Posterior vena cava (tissue), 2 donors: ENCODE data around the gene RRN3. TPM values are rescaled to one million over a fixed set of nuclear protein-coding genes. Genes with fewer than 3 reads are reported as not detected.
"Not testable (repeated sequence)": the region's sequence is repeated elsewhere in the genome, so short reads cannot be mapped to it uniquely, and the experiment has no call there.

Source experiments
- DNase-seq: peaks from one replicate; pipeline ENCODE4 v3.0.0-alpha.2; 2020; ENCODE audit warnings: low spot score
- intact Hi-C, 2 donors: fragments of 100-400 bp; cut with DNase I; formaldehyde crosslinking; loops; one replicate each; pipeline versions ENCODE4 v1.14.1 to v1.14.2; 2022 to 2023
- total RNA-seq, 2 donors: library from RNA; stranded (reverse); fragmentation: NEBNext Ultra II Directional; extraction: Animal tissue kit (Norgen Biotek cat#: 25700); gene quantifications; one replicate each; pipeline ENCODE4 v1.2.1, GENCODE V29; 2021
- donor health status: DM: yes; HTN: yes; CAD: no.
- donor health status: DM: yes; HTN: yes; CAD: no.

The RRN3 gene
- total RNA-seq, 2 donors from 2014 or later: 21.5 to 24.3 TPM

DNA sequence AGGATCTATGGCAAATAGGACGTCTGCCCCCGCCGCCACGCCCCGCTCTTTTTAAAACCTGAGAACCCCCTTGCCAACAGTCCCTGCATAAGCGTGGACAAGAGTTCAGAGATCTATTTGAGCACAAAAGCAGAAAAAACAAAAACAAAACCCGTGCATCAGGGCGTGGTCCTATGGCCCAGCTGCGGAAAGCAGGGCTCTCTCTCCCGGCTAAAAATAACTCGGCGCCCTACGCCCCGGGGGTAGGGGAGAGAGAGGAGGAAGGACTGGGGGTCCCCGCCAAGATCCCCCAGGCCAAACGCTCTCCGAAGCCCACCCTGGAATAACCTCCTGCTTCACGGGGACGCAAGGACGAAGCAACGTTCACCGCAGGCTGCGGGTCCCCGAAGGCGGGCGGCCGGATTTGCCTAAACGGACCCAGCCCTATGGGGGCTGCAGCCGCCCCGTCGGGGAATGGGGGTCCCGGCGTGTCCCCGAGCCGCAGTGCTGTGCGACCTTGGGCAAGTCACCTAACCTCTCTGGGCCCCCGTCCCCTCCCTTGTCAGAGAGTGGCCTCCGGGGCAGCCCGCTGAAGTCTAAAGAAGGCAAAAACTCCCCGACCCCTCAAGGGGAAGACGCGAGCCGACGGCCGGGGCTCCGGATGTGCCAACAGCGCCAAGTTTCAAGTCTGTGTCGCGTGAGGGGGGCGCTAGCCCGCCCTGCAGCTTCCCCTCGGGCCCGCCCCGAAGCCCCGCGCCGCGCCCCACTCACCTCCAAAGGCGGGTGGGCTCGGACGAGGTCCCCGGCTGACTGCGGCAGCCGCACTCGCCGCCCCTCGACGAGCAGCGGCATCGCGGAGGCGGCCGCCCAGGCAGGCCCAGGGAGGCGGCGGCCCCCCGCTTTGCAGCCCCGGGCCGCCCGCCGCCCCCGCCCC, 38.7 kb downstream of the RRN3 start:
- intact Hi-C loops: no loop called here
- peak; percentile 82 for DNase-seq

DNA sequence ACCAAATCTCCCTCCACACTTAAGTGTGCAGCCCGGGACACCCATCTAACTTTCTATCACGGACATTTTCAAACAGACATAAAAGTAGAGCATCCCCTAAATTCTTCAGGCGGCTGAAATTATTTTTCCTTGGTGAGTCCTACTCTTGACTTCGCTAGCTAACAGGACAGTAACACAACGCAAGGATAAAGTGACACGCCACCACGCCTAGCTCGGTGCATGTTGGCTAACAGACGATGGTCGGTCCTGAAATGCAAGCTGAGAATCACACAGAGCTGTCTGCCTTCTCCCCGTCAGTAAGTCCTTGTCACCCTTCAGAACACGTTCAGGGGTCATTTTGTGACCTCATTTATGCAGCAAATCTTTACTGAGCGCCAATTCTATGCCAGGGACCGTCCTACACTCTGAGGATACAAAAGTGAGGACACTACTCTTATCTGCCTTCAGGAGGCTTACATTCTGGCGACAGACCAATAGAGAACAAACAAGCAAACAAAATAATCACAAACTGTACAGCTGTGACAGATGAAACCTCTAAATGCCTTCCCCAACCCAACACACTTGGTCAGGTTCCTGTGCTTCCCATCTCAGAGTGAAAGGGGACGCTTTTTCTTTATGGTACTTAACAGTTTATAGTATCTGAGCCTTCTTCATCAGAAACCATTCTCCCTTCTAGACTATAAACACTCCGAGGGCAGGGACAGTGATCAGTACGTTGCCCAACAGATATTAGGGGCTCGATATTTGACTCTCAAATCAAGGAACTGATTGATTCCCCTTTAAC, 39.5 kb downstream of the RRN3 start:
- no peak for DNase-seq
- intact Hi-C loops: no loop called here

DNA sequence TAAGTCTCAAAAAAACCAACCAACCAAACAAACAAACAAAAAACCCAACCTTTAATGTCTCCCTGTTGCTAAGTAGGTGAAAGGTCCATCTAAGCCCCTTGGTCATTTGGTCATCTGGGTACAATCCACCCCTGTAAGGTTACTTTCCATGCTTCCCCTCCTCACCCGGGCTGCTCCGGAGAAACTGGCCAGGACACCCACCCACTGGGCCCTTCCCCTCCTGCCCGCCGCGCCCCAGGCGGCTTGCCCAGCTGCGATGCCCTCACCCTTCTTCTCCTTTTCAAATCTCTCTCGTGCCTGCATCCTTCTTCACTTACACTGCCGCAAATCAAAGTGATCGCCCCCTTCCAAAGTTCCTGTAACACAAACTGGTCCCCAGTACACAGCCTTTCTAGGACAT, 40.2 kb downstream of the RRN3 start:
- no peak for DNase-seq
- intact Hi-C loops: no loop called here

DNA sequence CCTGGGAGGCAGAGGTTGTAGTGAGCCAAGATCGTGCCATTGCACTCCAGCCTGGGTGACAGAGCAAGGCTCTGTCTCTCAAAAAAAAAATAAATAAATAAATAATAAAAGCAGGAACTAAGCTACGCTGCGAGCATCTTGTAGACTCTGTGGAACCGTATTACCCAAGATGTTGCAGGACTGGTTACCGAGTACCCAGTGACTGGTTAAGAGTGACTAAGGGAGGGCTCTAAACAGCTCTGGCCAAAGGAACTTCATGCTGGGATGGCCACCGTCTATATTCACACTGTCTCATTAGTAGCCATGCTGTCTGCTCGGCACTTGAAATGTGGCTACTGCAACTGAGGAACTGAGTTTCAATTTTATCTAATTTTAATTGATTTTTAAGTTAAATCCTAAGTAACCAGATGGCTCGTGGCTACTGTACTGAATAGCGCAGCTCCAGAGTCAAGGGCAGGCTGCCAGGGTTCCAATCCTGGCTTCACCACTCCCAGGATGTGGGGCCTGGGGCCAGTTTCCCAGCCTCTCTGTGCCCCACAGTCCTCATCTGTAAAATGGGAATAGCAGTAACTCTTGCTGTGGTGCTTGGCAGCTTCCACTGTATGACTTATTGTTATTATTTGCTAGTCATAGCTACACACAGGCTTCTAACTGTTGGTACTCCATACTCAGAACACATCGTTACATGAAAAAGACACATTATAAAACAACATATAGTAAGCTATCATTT, 41.2 kb downstream of the RRN3 start:
- intact Hi-C loops: no loop called here
- DNase-seq: no peak

DNA sequence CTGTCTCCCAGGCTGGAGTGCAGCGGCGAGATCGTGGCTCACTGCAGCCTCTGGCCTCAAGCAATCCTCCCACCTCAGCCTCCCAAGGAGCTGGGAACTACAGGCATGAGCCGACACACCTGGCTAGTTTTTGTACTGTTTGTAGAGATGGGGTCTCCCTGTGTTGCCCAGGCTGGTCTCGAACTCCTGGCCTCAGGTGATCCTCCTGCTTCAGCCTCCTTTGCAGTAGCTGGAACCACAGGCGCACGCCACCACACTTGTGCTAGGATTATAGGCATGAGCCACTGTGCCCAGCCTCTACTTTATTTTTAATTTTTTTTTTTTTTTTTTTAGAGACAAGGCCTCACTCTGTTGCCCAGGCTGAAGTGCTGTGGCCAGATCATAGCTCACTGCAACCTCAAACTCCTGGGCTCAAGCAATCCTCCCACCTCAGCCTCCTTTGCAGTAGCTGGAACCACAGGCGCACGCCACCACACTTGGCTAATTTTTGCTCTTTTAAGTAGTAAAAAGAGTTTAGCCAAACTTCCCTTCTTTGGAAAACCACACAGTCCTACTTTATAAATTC, 42.6 kb downstream of the RRN3 start:
- no peak for DNase-seq
- intact Hi-C loops: no loop called here

DNA sequence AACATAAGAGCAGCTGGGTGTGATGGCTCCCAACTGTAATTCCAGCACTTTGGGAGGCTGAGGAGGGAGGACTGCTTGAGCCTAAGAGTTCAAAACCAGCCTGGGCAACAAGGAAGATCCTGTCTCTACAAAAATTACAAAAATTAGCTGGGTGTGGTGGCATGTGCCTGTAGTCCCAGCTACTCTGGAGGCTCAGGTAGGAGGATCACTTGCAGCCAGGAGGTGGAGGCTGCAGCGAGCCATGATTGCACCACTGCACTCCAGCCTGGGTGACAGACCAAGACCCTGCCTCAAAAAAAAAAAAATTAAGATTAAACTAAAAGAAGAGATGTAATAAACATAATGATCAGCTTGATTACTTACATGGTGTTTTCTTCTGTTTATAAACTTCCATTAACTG, 43.6 kb downstream of the RRN3 start:
- DNase-seq, intact Hi-C loops: not testable (repeated sequence)

DNA sequence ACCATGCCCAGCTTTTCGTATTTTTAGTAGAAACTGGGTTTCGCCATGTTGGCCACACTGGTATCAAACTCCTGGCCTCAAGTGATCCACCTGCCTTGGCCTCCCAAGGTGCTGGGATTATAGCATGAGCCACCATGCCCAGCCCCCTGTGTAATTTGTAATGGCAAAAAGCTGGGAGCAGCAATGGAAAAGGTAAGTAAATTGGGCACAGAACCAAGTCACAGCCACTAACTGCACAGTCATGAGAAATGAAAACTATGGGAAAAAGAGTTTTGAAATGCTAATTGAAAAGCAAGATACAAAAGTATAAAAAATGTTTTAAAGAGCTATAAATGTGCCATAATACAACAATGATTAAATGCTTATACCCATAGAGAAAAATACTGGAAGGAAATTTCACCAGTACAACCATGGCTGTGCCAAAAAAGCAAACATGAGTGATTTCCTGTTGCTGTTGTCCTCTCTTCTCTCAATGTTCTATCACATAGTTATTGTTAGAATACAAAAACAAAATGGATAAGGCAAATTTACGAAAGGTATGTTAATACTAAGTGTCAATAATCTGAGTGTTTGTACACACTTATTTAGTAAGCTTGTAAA, 44.4 kb downstream of the RRN3 start:
- no peak for DNase-seq
- intact Hi-C loops: no loop called here

DNA sequence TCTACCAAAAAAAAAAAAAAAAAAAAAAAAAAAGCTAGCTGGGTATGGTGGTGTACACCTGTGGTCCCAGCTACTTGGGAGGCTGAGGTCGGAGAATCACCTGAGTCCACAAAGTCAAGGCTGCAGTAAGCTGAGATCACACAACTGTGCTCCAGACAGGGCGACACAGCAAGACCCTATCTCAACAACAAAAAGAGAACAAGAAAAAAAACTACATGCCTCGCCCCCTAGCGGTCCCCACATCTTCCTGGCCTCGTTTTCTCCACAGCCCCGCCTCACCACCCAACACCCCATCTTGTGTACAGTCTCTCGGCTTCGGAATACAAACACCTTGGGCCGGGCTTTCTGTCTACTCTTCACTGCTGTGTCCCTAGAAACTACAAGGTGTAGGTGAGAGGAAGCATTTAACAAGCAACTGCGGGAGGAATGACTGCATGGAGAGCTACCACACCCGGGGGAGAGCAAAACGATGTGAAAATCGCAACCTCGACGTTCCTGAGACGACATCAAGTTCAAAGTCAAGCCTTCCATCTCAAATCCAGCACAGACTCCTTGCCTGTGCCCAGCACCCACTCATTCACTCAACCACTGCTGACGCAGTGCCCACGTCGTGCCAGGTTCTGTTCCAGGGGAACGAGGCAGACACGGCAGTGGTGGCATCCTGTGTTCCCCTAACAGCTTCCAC, 47.2 kb downstream of the RRN3 start:
- DNase-seq: no peak

DNA sequence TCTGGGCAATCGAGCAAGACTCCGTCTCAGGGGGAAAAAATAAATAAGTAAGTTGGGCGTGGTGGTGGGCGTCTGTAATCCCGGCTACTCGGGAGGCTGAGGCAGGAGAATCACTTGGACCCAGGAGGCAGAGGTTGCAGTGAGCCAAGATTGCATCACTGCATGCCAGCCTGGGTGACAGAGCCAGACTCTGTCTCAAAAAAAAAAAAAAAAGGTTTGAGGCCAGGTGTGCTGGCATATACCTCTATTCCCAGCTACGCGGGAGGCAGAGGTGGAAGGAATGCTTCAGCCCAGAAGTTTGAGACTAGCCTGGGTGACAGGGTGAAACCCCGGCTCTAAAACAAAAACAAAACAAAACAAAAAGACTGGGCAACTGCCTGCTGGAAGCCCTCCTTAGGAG, 48.8 kb downstream of the RRN3 start:
- intact Hi-C loops, DNase-seq: not testable (repeated sequence)

More for the DNA sequence above, 47.2 kb downstream of the RRN3 start:
- intact Hi-C loops: no loop called here

DNA sequence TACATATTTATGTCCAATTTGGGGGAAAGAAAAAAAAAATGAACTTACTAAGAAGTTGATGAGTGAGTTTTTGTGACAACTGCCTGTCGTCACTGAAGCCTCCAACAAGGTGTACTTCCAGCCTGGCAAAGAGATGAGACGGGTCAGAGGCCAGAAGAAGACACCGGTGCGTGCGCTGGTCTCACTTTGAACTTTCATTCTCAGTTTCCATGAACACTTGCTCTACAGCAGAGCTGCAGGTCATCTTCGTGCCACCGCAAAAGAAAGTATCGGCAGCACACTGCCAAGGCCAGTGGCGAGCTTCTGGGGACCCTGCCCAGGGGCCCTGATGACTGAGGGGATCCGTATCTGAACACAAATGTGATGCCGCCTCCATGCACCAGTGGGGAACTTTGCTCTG, 49.8 kb downstream of the RRN3 start:
- no peak for DNase-seq
- intact Hi-C loops: no loop called here

DNA sequence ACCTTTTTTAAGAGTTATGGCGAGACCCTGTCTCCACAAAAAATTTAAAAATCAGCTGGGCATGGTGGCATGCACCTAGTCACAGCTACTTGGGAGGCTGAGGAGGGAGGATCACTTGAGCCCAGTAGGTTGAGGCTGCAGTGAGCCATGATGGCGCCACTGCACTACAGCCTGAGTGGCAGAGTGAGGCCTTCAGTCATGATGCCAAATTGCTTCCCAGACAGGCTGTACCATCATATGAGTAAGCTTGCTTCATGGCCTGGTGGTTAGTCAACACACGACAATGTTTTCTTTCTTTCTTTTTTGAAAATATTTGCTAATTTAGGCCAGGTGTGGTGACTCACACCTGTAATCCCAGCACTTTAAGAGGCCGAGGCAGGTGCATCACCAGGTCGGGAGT, 50.7 kb downstream of the RRN3 start:
- no peak for DNase-seq
- intact Hi-C loops: no loop called here

DNA sequence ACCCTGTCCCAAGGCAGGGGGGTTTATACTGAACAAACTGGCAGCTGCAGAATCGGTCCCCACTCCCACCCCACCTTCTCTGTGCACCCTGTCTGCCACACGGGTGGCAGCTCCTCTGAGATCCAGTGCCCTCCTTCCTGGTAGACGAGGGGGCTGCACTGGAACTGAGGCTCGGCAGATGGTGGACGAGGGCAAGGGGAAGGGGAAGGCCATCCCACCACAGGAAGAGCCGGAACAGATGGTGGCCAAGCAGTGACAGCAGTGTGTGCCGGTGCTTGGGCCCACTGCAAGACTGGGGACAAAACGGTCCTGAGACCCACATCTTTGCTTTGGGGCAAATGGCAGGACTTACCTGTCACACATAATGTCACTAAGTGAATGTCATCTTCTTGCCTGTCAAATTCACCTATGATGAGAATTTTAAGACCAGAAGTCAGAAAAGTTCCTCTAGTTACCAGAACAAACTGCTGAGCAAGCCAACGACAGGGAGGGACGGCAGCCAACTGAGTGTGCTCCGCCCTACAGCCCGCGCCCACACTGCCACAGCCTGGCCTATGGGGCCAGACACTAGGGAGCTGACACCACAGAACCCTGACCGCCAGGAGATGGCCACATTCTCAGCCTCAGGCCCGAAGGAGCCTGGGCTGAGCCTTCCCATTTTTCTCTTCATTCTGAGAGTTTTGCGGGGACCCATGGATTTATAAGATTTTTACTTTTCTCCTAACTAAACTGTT, 52.6 kb downstream of the RRN3 start:
- DNase-seq: peak; percentile 97
- intact Hi-C loops: no loop called here

DNA sequence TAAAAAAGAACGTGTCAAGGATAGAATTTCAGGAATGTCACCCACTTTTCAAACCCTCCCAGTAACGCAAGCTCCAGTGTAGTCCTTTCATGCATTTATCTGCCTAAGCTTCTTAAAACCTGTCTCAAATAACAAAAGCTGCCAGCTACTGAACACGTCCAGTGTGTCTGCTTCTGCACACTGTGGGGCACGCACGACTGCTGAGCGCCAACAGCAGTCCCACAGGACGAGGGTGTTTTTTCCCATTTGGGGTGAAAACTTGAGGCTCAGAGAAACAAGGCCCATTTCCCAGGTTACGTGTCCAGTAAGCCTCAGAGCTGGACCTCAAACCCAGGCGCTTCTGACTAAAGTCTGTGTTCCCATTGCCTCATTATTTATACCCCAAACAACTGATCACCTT, 55.4 kb downstream of the RRN3 start:
- no peak for DNase-seq
- intact Hi-C loops: no loop called here

DNA sequence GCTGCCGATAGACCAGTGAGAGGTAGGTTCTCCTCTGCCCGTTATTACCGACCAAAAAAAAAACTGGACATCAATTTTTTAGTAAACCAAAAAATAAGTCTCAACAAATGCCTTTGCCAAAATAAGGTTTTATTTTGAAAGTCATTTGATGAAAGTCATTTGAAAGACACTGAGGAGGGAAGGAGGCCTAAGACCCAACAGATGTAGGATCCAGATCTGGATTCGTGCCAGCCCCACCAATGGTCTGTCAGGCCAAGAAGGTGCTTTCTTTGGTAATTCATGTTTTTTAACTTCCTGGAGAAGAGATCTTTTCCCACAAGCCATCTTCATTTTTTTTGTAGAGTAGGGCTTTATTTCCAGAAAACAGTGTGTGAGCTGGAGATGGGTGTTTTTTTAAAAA, 56.3 kb downstream of the RRN3 start:
- DNase-seq: no peak
- intact Hi-C loops: no loop called here

DNA sequence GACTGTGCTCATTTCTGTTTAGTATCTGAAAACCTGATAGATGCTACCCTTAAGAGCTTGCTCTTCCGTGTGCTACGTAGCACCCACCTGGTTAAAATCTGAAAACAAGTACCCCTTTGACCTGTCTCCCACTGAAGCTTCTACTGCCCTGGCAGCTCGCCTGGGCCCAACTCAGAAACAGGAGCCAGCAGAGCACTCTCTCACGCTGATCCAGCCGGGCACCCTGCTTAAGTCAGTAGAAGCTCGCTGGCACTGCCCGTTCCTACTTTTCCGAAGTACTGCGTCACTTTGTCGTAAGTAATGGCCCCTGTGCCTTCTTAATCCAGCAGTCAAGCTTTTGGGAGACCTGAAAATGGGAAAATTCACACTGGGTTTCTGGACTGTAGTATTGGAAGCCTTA, 57.1 kb downstream of the RRN3 start:
- DNase-seq: no peak
- intact Hi-C loops: no loop called here

DNA sequence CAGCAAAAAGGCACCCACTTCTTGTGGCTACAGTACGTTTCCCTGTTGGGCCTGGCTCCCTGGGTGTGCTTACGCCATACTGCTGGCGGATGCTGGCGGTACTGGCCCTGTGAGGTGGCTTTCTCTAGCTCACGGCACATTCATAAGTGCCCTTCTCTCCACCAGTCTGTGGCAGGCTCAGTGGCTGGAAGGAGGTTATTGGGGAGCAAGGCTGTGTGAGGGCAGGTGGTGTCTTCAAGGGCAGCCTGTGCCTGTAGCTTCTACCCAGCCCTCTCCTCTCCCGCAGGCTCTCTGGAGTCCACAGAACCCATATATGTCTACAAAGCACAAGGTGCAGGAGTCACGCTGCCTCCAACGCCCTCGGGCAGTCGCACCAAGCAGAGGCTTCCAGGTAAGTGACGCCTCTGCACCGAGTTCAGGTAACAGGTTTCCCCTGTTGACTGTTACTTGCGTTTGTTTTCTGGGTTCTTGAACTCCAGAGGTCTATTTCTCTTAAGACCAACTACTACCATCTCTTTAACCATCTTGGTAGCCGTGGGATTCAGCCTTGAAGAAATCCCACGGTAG, 58.8 kb downstream of the RRN3 start:
- DNase-seq: peak; percentile 72
- intact Hi-C loops: loop anchor here in 1 of 2 donors (2.0 kb wide), 1 partner anchor 32 kb away; no protein-coding TSS in a partner anchor
